Ishikawa (cell line): ENCODE results near the gene TEKT1.

Experiments
- CEBPB ChIP-seq: IDR thresholded peaks from 2 replicates; pipeline ENCODE4 v1.6.1; 2012
- CREB1 ChIP-seq: IDR thresholded peaks from 2 replicates; pipeline ENCODE4 v1.6.1; 2012; ENCODE audit warnings: low read depth
- EGR1 ChIP-seq: IDR thresholded peaks from 2 replicates; pipeline ENCODE4 v1.6.1; 2012
- EP300 ChIP-seq: IDR thresholded peaks from 2 replicates; pipeline ENCODE4 v1.6.1; 2012; ENCODE audit warnings: borderline replicate concordance
- FOXM1 ChIP-seq: IDR thresholded peaks from 2 replicates; pipeline ENCODE4 v1.6.1; 2012; ENCODE audit warnings: low read depth, borderline replicate concordance
- MAX ChIP-seq: IDR thresholded peaks from 2 replicates; pipeline ENCODE4 v1.6.1; 2012
- NFIC ChIP-seq: IDR thresholded peaks from 2 replicates; pipeline ENCODE4 v1.6.1; 2012
- RAD21 ChIP-seq: IDR thresholded peaks from 2 replicates; pipeline ENCODE4 v1.6.1; 2012; ENCODE audit warnings: low read depth
- REST ChIP-seq: IDR thresholded peaks from 2 replicates; pipeline ENCODE4 v1.6.1; 2012; ENCODE audit warnings: low read depth, mild to moderate bottlenecking
- TAF1 ChIP-seq: IDR thresholded peaks from 2 replicates; pipeline ENCODE4 v1.6.1; 2012; ENCODE audit warnings: low read depth, mild to moderate bottlenecking
- TCF12 ChIP-seq: IDR thresholded peaks from 2 replicates; pipeline ENCODE4 v1.6.1; 2012; ENCODE audit warnings: low read depth
- TEAD4 ChIP-seq: IDR thresholded peaks from 2 replicates; pipeline ENCODE4 v1.6.1; 2012
- USF1 ChIP-seq: IDR thresholded peaks from 2 replicates; pipeline ENCODE4 v1.6.1; 2012
- YY1 ChIP-seq: IDR thresholded peaks from 2 replicates; pipeline ENCODE4 v1.6.1; 2012; ENCODE audit warnings: low read depth
- ZBTB7A ChIP-seq: IDR thresholded peaks from 2 replicates; pipeline ENCODE4 v1.6.1; 2012; ENCODE audit warnings: low read depth

Gene TEKT1

GRCh38 chr17:6768447-6768846 is 63.1 kb downstream of the TEKT1 start:
- TF ChIP-seq TEAD4 (no peak), REST (no peak), EGR1 (no peak), TCF12 (no peak), FOXM1 (no peak), RAD21 (no peak), CEBPB (no peak), CREB1 (no peak), MAX (no peak), ZBTB7A (no peak), EP300 (no peak), YY1 (no peak), NFIC (no peak), TAF1 (no peak)

GRCh38 chr17:6761779-6762178 is 69.8 kb downstream of the TEKT1 start:
- no peak for TF ChIP-seq TEAD4
- no peak for TF ChIP-seq TAF1
- no peak for TF ChIP-seq TCF12
- no peak for TF ChIP-seq ZBTB7A
- TF ChIP-seq MAX: no peak
- TF ChIP-seq REST: no peak
- no peak for TF ChIP-seq EGR1
- TF ChIP-seq CREB1: no peak
- TF ChIP-seq YY1: no peak
- TF ChIP-seq USF1: no peak
- no peak for TF ChIP-seq NFIC
- no peak for TF ChIP-seq EP300
- TF ChIP-seq FOXM1: no peak
- no peak for TF ChIP-seq CEBPB

- TF ChIP-seq MAX: no peak
- TF ChIP-seq CREB1: no peak
- TF ChIP-seq EGR1: no peak
- TF ChIP-seq USF1: no peak
- no peak for TF ChIP-seq REST
- TF ChIP-seq NFIC: no peak
- no peak for TF ChIP-seq YY1
- TF ChIP-seq TAF1: no peak
- TF ChIP-seq TCF12: no peak
- TF ChIP-seq EP300: no peak
- no peak for TF ChIP-seq RAD21
- no peak for TF ChIP-seq ZBTB7A
- TF ChIP-seq TEAD4: no peak
- no peak for TF ChIP-seq FOXM1
- TF ChIP-seq CEBPB: no peak
Measured at GRCh38 chr17:6757747-6758146, 73.8 kb downstream of the TEKT1 start.

- TF ChIP-seq TEAD4 (no peak), ZBTB7A (no peak), NFIC (no peak), CEBPB (no peak), REST (no peak), EP300 (no peak), MAX (no peak), YY1 (no peak), USF1 (no peak), FOXM1 (no peak), CREB1 (no peak), EGR1 (no peak), RAD21 (no peak), TCF12 (no peak), TAF1 (no peak)
Measured at GRCh38 chr17:6756425-6757031, 75.0 kb downstream of the TEKT1 start.
